ENCODE results near the gene ANKMY1. TPM values are rescaled to one million over a fixed set of nuclear protein-coding genes. Genes with fewer than 3 reads are reported as not detected.

ANKMY1 gene
- polyA plus RNA-seq, 1 experiment, result 2.9 TPM

GRCh38 chr2:240500561-240501423, 57.0 kb downstream of the ANKMY1 start:
- no peak overlapping the region for H3K4me3 ChIP-seq (ENCODE audit: low read depth, low read length)
- TF ChIP-seq CTCF (IDR thresholded peaks at IDR 0.05; ENCODE audit: low read depth, low read length), result no peak
- no peaks in the 10 kb centered on the region for H3K27me3 ChIP-seq (ENCODE audit: control insufficient read depth, insufficient read depth, low read length)
- ChIA-PET POLR2A (no interaction called here), CTCF (no interaction called here)
- DNase-seq (ENCODE audit: low read depth, low spot score), result no peak
- H3K27ac ChIP-seq (ENCODE audit: low read depth, low read length), result no peak overlapping the region
- H3K9me3 ChIP-seq (ENCODE audit: control insufficient read depth, insufficient read depth, low read length), result no peaks in the 10 kb centered on the region

- no peak for TF ChIP-seq CTCF (IDR thresholded peaks at IDR 0.05; ENCODE audit: low read depth, low read length)
- no peak for DNase-seq (ENCODE audit: low read depth, low spot score)
Measured at GRCh38 chr2:240499309-240500301, 58.2 kb downstream of the ANKMY1 start.

DNA sequence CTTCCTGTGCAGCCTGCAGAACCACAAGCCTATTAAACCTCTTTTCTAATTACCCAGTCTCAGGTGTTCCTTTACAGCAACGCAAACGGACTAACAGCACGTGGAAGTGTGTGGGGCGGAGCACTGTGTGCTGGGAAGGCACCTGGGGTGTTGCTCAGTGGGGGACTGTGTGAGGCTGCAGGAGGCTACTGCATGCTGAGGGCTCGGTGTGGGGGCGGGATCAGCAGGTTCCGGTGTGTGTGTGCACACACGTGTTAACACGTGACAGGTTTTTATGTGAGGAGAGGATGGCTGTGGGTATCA, 58.9 kb downstream of the ANKMY1 start:
- H3K27me3 ChIP-seq (ENCODE audit: control insufficient read depth, insufficient read depth, low read length), result no peaks in the 10 kb centered on the region
- TF ChIP-seq CTCF (IDR thresholded peaks at IDR 0.05; ENCODE audit: low read depth, low read length), result no peak
- no peak overlapping the region for H3K27ac ChIP-seq (ENCODE audit: low read depth, low read length)
- POLR2A ChIA-PET, result no interaction called here
- H3K9me3 ChIP-seq (ENCODE audit: control insufficient read depth, insufficient read depth, low read length), result no peaks in the 10 kb centered on the region
- DNase-seq (ENCODE audit: low read depth, low spot score), result no peak
- CTCF ChIA-PET, result interaction anchor here (1.1 kb wide), 1 partner anchor 15 kb away, joined by 5 read pairs; no protein-coding TSS in a partner anchor
- H3K4me3 ChIP-seq (ENCODE audit: low read depth, low read length), result no peak overlapping the region

More at GRCh38 chr2:240499309-240500301, 58.2 kb downstream of the ANKMY1 start:
- H3K27me3 ChIP-seq (ENCODE audit: control insufficient read depth, insufficient read depth, low read length), result no peaks in the 10 kb centered on the region
- CTCF ChIA-PET, result interaction anchor here (1.1 kb wide), 1 partner anchor 15 kb away, joined by 5 read pairs; no protein-coding TSS in a partner anchor
- POLR2A ChIA-PET, result no interaction called here
- no peaks in the 10 kb centered on the region for H3K9me3 ChIP-seq (ENCODE audit: control insufficient read depth, insufficient read depth, low read length)
- H3K4me3 ChIP-seq (ENCODE audit: low read depth, low read length), result no peak overlapping the region
- H3K27ac ChIP-seq (ENCODE audit: low read depth, low read length), result no peak overlapping the region

- DNase-seq (ENCODE audit: low read depth, low spot score), result no peak
- Histone ChIP-seq H3K9me3 (ENCODE audit: control insufficient read depth, insufficient read depth, low read length) (no peaks in the 10 kb centered on the region), H3K27me3 (ENCODE audit: control insufficient read depth, insufficient read depth, low read length) (no peaks in the 10 kb centered on the region), H3K4me3 (ENCODE audit: low read depth, low read length) (no peak overlapping the region), H3K27ac (ENCODE audit: low read depth, low read length) (no peak overlapping the region)
- TF ChIP-seq CTCF (IDR thresholded peaks at IDR 0.05; ENCODE audit: low read depth, low read length), result no peak
- POLR2A ChIA-PET, result no interaction called here
- CTCF ChIA-PET, result interaction anchor here (1.1 to 2.1 kb wide), 2 partner anchors 16 to 266 kb away, joined by 5 to 10 read pairs; no protein-coding TSS in a partner anchor
Measured at GRCh38 chr2:240498171-240498957, 59.4 kb downstream of the ANKMY1 start.

Data from AG04450 (cell line).